ENCODE data around the gene LGR4.
"Not testable (repeated sequence)": the region's sequence is repeated elsewhere in the genome, so short reads cannot be mapped to it uniquely, and the experiment has no call there.

Gene LGR4

GRCh38 chr11:27459191-27459590 lies 13.4 kb downstream of the LGR4 start:
- no peak for DNase-seq (ENCODE audit: low read depth in 2 of 2)

- DNase-seq (ENCODE audit: low read depth in 2 of 2), result no peak
These were observed 14.4 kb downstream of the LGR4 start for GRCh38 chr11:27458182-27458581.

- DNase-seq (ENCODE audit: low read depth in 2 of 2), result no peak
These were observed 15.7 kb downstream of the LGR4 start for GRCh38 chr11:27456795-27457329.

DNA sequence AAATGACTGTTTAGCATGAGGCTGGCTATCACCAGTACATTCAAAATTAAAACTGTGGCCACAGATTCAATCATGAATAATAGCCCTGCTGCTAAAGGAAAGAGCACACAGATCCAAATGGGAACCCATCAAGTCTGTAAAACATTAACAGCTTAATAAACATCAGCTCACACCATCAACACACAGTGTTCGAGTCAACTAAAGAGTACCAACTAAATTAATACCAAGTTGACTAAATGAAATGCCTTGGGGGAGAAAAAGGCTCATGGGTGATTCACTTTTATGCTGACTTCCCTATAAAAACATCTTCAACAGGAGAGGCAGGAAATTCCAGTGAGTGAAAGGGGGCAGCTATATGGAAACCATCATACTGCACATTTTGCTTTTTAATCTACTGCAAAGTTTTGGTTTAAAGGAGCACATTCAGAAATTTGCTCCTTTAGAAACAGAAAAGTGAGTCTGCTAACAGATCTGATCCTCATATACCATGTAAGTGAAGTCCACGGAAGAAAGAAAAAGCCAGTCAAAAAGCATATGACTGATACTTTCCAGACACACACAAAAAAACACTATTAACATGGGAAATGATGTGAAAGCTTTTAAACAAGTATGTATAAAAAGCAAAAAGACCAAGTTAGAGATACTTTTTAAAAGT lies 16.3 kb downstream of the LGR4 start:
- DNase-seq (ENCODE audit: low read depth in 2 of 2), result no peak

DNA sequence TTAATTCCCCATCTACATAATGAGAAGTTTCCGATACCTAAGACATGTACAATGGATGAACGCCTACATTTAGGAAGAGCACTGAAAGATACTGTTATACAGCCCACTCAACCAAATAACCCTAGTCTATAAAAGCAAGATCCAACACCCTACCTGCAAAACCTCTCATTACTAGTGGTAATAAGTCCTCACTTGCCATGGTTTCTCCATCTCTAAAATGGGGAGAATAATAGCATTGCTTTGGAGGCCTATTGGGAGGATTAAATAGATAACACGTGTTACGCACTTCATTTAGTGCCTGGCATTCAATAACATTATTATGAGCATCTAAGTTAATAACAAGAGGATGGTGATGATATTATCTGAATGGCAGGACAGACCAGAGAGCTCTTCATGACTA lies 16.9 kb downstream of the LGR4 start:
- no peak for DNase-seq (ENCODE audit: low read depth in 2 of 2)

DNA sequence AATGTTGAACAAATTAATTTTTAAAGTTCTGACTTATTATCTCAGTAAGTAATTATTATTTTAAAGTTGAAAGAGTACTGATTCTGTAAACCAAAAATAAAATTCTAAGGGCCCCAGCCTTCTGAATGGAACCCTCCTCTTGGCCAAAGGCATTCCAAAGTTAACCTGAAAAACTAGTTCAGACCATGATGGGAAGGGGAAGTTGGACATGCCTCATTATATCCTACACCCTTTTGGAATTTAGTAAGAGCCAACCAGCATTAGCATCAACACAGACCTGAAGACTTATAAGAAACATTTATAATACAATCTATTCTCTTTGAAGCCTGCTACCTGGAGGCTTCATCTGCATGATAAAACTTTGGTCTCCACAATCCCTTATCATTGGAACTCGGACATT lies 18.9 kb downstream of the LGR4 start:
- DNase-seq (ENCODE audit: low read depth in 2 of 2), result no peak

- DNase-seq (ENCODE audit: low read depth in 2 of 2), result no peak
These were observed 20.4 kb downstream of the LGR4 start for GRCh38 chr11:27452147-27452546.

GRCh38 chr11:27451244-27451965 lies 21.2 kb downstream of the LGR4 start:
- DNase-seq (ENCODE audit: low read depth in 2 of 2), result no peak

- not testable (repeated sequence) for DNase-seq (ENCODE audit: low read depth in 2 of 2)
These were observed 24.4 kb downstream of the LGR4 start for GRCh38 chr11:27448184-27448540.

- no peak for DNase-seq (ENCODE audit: low read depth in 2 of 2)
These were observed 25.1 kb downstream of the LGR4 start for GRCh38 chr11:27447288-27448183.

- no peak for DNase-seq (ENCODE audit: low read depth in 2 of 2)
These were observed 27.0 kb downstream of the LGR4 start for GRCh38 chr11:27445625-27446024.

DNA sequence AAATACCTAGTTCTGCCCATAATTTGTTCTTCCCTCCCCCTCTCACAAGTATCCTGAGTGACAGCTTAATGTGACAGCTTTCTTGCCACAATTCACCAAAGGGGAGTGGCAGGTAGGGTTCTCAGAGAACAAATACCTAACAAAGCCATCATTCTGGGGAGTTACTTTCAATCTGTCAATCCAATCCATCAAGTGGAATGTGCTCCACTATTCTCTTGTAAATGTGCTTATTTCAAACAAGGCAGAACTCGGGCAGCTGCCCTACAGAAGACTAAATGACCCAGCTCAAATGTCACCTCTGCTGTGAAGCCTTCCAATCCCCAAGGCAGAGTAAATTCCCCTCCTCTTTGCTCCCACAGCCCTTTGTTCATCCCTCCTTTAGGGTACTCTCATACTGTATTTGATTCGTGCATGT lies 27.8 kb downstream of the LGR4 start:
- no peak for DNase-seq (ENCODE audit: low read depth in 2 of 2)

GRCh38 chr11:27443746-27444507 lies 28.7 kb downstream of the LGR4 start:
- no peak for DNase-seq (ENCODE audit: low read depth in 2 of 2)

- no peak for DNase-seq (ENCODE audit: low read depth in 2 of 2)
These were observed 29.4 kb downstream of the LGR4 start for GRCh38 chr11:27443227-27443626.

GRCh38 chr11:27440090-27440489 lies 32.5 kb downstream of the LGR4 start:
- no peak for DNase-seq (ENCODE audit: low read depth in 2 of 2)

DNA sequence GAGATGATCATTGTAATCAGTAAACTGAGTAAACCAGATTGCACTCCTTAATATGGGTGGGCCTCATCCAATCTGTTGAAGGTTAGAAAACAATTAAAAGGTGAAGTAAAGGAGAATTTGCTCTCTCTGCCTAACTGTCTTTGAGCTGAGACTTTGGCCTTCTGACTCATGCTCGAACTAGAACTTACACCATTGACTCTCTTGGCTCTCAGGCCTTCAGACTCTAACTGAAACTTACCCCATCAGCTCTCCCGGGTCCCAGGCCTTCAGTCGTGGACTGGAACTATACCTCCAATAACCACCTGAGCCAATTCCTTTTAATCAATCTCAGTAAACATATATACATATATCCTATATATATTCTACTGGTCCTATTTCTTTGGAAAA lies 34.0 kb downstream of the LGR4 start:
- DNase-seq (ENCODE audit: low read depth in 2 of 2), result no peak

- no peak for DNase-seq (ENCODE audit: low read depth in 2 of 2)
These were observed 34.6 kb downstream of the LGR4 start for GRCh38 chr11:27437829-27438594.

DNA sequence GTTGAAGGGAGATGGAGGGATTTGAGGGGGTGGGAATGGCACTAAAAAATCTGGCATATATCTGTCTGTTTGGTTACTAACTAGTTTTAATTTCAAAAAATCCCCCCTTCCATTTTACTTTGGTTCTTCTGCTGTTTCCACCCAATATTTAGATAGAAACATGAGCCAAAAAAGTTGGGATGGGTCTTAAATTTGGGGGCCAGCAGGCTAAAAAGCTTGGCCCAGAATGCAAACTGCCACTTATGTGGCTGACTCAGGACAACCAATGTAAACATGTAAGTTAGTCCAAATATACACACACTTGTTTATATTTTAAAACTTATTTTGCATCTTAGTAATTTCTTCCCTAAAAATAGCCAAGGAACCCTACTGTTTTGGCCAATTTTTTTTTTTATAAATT lies 35.7 kb downstream of the LGR4 start:
- no peak for DNase-seq (ENCODE audit: low read depth in 2 of 2)

GRCh38 chr11:27433742-27434141 lies 38.8 kb downstream of the LGR4 start:
- DNase-seq (ENCODE audit: low read depth in 2 of 2), result no peak

- DNase-seq (ENCODE audit: low read depth in 2 of 2), result no peak
These were observed 40.8 kb downstream of the LGR4 start for GRCh38 chr11:27431808-27432207.

All from activated CD8-positive, alpha-beta memory T cell treated with anti-CD3 and anti-CD28 coated beads for 4 hours (primary cell).